Astrocyte (in vitro differentiated cells and primary cell): ENCODE measurements around the gene ARMC7. TPM values are rescaled to one million over a fixed set of nuclear protein-coding genes. Genes with fewer than 3 reads are reported as not detected.

Experiments
- DNase-seq: peaks from one replicate; pipeline ENCODE4 v3.0.0-alpha.2; 2010; ENCODE audit warnings: low read depth
- FAIRE-seq: peaks from 2 replicates; lab custom pipeline; 2011; peaks lifted over from hg19 to GRCh38; lab: Jason Lieb, UNC
- H2AFZ ChIP-seq: 2 replicates; pipeline ENCODE4 v1.6.0; 2012; ENCODE audit warnings: low read depth, low read length, inconsistent platforms
- H3K27ac ChIP-seq: 2 replicates; pipeline ENCODE4 v1.5.1; 2011; ENCODE audit warnings: low read depth, low read length, inconsistent platforms
- H3K27me3 ChIP-seq: 2 replicates; pipeline ENCODE4 v1.6.0; 2011; ENCODE audit warnings: low read length, inconsistent platforms; ENCODE audit not compliant: insufficient read depth
- H3K36me3 ChIP-seq: 2 replicates; pipeline ENCODE4 v1.5.1; 2011; ENCODE audit warnings: low read length, inconsistent platforms; ENCODE audit not compliant: insufficient read depth
- H3K4me1 ChIP-seq: 2 replicates; pipeline ENCODE4 v1.5.1; 2011; ENCODE audit warnings: low read length, inconsistent platforms; ENCODE audit not compliant: insufficient read depth
- H3K4me2 ChIP-seq: 2 replicates; pipeline ENCODE4 v1.6.0; 2012; ENCODE audit warnings: low read length, inconsistent platforms
- H3K4me3 ChIP-seq: 2 replicates; pipeline ENCODE4 v1.5.1; 2011; ENCODE audit warnings: low read depth, mild to moderate bottlenecking, low read length, inconsistent platforms; ENCODE audit not compliant: insufficient read depth
- H3K79me2 ChIP-seq: 2 replicates; pipeline ENCODE4 v1.6.0; 2012; ENCODE audit warnings: mild to moderate bottlenecking, low read length, inconsistent platforms; ENCODE audit not compliant: insufficient read depth
- H3K9ac ChIP-seq: 2 replicates; pipeline ENCODE4 v1.6.0; 2012; ENCODE audit warnings: mild to moderate bottlenecking, low read length, inconsistent platforms
- H3K9me3 ChIP-seq: 2 replicates; pipeline ENCODE4 v1.5.1; 2012; ENCODE audit warnings: low read depth, mild to moderate bottlenecking, low read length, inconsistent platforms; ENCODE audit not compliant: insufficient read depth
- H4K20me1 ChIP-seq: 2 replicates; pipeline ENCODE4 v1.6.0; 2012; ENCODE audit warnings: low read length, inconsistent platforms; ENCODE audit not compliant: insufficient read depth
- H3K27ac Mint-ChIP-seq: one replicate; pipeline ENCODE4 v1.8.0; 2021; ENCODE audit warnings: mild to moderate bottlenecking, mixed read lengths; ENCODE audit not compliant: unreplicated experiment
- H3K27me3 Mint-ChIP-seq: one replicate; pipeline ENCODE4 v1.8.0; 2021; ENCODE audit warnings: low read depth, mixed read lengths; ENCODE audit not compliant: unreplicated experiment
- H3K36me3 Mint-ChIP-seq: one replicate; pipeline ENCODE4 v1.8.0; 2021; ENCODE audit warnings: low read depth, mixed read lengths; ENCODE audit not compliant: unreplicated experiment
- H3K4me1 Mint-ChIP-seq: one replicate; pipeline ENCODE4 v1.8.0; 2021; ENCODE audit warnings: low read depth, mixed read lengths; ENCODE audit not compliant: unreplicated experiment
- H3K4me3 Mint-ChIP-seq: one replicate; pipeline ENCODE4 v1.8.0; 2021; ENCODE audit warnings: mild to moderate bottlenecking, moderate library complexity, mixed read lengths; ENCODE audit not compliant: unreplicated experiment
- H3K9me3 Mint-ChIP-seq: one replicate; pipeline ENCODE4 v1.8.0; 2021; ENCODE audit warnings: mild to moderate bottlenecking, mixed read lengths; ENCODE audit not compliant: unreplicated experiment
- EZH2 ChIP-seq: IDR thresholded peaks from 2 replicates; pipeline ENCODE4 v1.6.1; 2012; ENCODE audit warnings: mild to moderate bottlenecking, low read length, inconsistent platforms; ENCODE audit not compliant: insufficient read depth
- total RNA-seq: library from RNA; stranded (reverse); gene quantifications from 2 replicates; pipeline ENCODE4 v1.2.1, GENCODE V29; 2021
- TF ChIP-seq, protein P1 (sequence below): IDR thresholded peaks from 2 replicates; pipeline ENCODE4 v1.5.1; 2011; ENCODE audit warnings: low read depth, mild to moderate bottlenecking, inconsistent platforms, low read length, moderate library complexity; ENCODE audit not compliant: insufficient read depth

The ARMC7 gene
- total RNA-seq, 1 donor from 2014 or later, result 11.9 TPM

DNA sequence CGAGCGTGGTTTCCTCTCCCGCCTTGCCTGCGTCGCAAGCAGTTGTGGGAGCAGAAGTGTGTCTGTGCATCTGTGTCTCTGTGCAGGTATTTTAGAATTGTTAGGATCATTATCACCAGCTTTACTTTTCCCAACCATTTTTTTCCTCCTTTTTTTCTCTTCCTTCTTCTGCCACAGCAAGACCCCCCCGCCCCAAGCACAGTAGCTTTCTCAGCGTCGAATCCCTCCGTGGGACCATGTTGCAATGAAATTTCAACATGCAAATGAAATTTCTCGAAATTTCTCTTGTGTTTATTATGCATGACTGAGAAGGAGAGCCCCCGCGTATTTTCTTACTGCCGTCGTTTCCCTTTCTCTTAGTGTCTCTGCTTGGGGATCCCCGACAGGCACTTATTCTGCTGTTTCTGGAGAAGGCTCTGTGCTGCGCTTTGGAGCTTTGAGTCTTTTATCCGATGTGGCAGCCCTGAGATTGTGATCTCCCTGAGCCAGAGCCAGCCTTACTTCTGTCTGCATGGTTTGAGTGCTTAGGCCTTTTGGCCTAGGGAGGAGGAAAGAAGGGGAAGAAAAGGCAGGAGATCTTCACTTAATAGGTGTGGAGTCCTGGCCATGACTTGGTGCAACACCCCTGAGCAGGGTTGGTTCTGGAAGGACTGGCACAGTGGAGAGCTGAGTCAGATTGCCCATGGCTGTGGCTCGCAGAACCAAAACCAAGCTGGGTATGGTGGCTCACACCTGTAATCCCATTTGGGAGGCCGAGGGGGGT is 5.0 kb downstream of the ARMC7 start:
- DNase-seq (no peak), FAIRE-seq (no peak)
- TF ChIP-seq, protein P1, sequence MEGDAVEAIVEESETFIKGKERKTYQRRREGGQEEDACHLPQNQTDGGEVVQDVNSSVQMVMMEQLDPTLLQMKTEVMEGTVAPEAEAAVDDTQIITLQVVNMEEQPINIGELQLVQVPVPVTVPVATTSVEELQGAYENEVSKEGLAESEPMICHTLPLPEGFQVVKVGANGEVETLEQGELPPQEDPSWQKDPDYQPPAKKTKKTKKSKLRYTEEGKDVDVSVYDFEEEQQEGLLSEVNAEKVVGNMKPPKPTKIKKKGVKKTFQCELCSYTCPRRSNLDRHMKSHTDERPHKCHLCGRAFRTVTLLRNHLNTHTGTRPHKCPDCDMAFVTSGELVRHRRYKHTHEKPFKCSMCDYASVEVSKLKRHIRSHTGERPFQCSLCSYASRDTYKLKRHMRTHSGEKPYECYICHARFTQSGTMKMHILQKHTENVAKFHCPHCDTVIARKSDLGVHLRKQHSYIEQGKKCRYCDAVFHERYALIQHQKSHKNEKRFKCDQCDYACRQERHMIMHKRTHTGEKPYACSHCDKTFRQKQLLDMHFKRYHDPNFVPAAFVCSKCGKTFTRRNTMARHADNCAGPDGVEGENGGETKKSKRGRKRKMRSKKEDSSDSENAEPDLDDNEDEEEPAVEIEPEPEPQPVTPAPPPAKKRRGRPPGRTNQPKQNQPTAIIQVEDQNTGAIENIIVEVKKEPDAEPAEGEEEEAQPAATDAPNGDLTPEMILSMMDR, result no peak
- no peak for TF ChIP-seq EZH2
- Mint-ChIP-seq H3K4me3 (no peak overlapping the region), H3K4me1 (peaks cover 9% of the 10 kb centered on the region), H3K27me3 (no peaks in the 10 kb centered on the region), H3K9me3 (peaks cover 2% of the 10 kb centered on the region), H3K27ac (no peak overlapping the region), H3K36me3 (peaks cover 7% of the 10 kb centered on the region)
- H3K9ac ChIP-seq, result peak overlapping the region; percentile 76
- H3K4me3 ChIP-seq, result peak overlapping the region; percentile 59
- peaks cover 7% of the 10 kb centered on the region for H3K79me2 ChIP-seq
- H4K20me1 ChIP-seq, result peaks cover 6% of the 10 kb centered on the region
- peaks cover 17% of the 10 kb centered on the region for H3K4me1 ChIP-seq
- no peaks in the 10 kb centered on the region for H3K9me3 ChIP-seq
- H3K36me3 ChIP-seq, result no peaks in the 10 kb centered on the region
- peak overlapping the region; percentile 95 for H2AFZ ChIP-seq
- H3K4me2 ChIP-seq, result peak overlapping the region; percentile 93
- H3K27me3 ChIP-seq, result no peaks in the 10 kb centered on the region
- H3K27ac ChIP-seq, result peak overlapping the region; percentile 49

DNA sequence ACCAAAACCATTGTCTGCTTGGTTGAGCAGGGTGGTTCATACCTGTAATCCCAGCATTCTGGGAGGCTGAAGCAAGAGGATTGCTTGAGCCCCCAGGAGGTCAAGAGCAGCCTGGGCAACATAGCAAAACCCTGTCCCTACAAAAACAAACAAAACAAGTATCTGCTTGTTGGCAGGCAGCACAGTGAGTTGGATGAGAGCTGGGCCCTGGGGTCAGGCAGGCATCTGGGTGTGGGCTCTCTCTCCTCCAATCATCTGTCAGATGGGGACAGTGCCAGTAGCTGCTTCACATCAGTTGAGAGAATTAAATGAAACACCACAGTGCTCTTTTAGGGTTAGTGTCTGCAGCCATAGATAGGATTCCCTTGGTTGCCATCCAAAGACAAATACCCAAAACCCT is 5.8 kb downstream of the ARMC7 start:
- Histone ChIP-seq H3K27me3 (no peaks in the 10 kb centered on the region), H3K79me2 (peaks cover 3% of the 10 kb centered on the region), H3K4me2 (no peak overlapping the region), H4K20me1 (peaks cover 6% of the 10 kb centered on the region), H3K9ac (no peak overlapping the region), H3K27ac (no peak overlapping the region), H3K4me3 (no peak overlapping the region), H3K4me1 (peaks cover 13% of the 10 kb centered on the region), H2AFZ (no peak overlapping the region), H3K9me3 (no peaks in the 10 kb centered on the region), H3K36me3 (no peaks in the 10 kb centered on the region)
- Mint-ChIP-seq H3K27ac (no peak overlapping the region), H3K9me3 (peaks cover 2% of the 10 kb centered on the region), H3K4me1 (peaks cover 9% of the 10 kb centered on the region), H3K27me3 (no peaks in the 10 kb centered on the region), H3K36me3 (peaks cover 7% of the 10 kb centered on the region), H3K4me3 (no peak overlapping the region)
- DNase-seq, result no peak
- TF ChIP-seq, protein P1, result no peak
- TF ChIP-seq EZH2, result no peak
- no peak for FAIRE-seq

DNA sequence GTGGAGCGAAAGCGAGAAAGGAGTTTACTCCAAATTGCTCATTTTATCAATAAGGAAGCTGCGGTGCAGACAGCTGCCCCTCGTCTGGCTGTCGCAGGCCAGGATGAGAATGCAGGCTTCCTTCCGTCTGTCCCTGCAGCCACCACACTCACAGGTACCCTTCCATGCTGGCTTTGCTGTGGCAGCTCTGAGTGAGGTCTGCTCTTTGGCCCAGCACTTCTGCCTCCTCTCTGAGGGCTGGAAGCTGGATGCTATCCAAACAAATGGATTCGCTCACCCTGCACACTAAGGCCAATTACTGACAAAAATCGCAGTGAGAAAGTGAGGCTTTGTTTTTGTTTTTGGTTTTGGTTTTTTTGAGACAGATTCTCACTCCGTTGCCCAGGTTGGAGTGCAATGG is 7.0 kb downstream of the ARMC7 start:
- no peak overlapping the region for H3K9ac ChIP-seq

More for the DNA sequence above, 7.0 kb downstream of the ARMC7 start:
- Histone ChIP-seq H3K27me3 (no peaks in the 10 kb centered on the region), H3K27ac (no peak overlapping the region), H3K36me3 (no peaks in the 10 kb centered on the region), H3K9me3 (no peaks in the 10 kb centered on the region), H3K79me2 (no peaks in the 10 kb centered on the region), H3K4me2 (no peak overlapping the region), H3K4me1 (peaks cover 9% of the 10 kb centered on the region), H2AFZ (no peak overlapping the region), H3K4me3 (no peak overlapping the region), H4K20me1 (peaks cover 6% of the 10 kb centered on the region)
- Mint-ChIP-seq H3K9me3 (peaks cover 2% of the 10 kb centered on the region), H3K36me3 (peaks cover 7% of the 10 kb centered on the region), H3K4me1 (peaks cover 6% of the 10 kb centered on the region), H3K4me3 (no peak overlapping the region), H3K27ac (no peak overlapping the region), H3K27me3 (no peaks in the 10 kb centered on the region)
- TF ChIP-seq, protein P1, result no peak
- TF ChIP-seq EZH2, result no peak
- FAIRE-seq (no peak), DNase-seq (no peak)
